Activated naive CD8-positive, alpha-beta T cell treated with anti-CD3 and anti-CD28 coated beads, Interleukin-2, amount 50 U/mL, for 16 hours (primary cell): ENCODE measurements around the gene EVC.
"Not testable (repeated sequence)": the region's sequence is repeated elsewhere in the genome, so short reads cannot be mapped to it uniquely, and the experiment has no call there.

Source experiments
- DNase-seq: peaks from one replicate; pipeline ENCODE4 v3.0.0-alpha.2; 2020; ENCODE audit warnings: low read depth, low spot score

EVC gene

DNA sequence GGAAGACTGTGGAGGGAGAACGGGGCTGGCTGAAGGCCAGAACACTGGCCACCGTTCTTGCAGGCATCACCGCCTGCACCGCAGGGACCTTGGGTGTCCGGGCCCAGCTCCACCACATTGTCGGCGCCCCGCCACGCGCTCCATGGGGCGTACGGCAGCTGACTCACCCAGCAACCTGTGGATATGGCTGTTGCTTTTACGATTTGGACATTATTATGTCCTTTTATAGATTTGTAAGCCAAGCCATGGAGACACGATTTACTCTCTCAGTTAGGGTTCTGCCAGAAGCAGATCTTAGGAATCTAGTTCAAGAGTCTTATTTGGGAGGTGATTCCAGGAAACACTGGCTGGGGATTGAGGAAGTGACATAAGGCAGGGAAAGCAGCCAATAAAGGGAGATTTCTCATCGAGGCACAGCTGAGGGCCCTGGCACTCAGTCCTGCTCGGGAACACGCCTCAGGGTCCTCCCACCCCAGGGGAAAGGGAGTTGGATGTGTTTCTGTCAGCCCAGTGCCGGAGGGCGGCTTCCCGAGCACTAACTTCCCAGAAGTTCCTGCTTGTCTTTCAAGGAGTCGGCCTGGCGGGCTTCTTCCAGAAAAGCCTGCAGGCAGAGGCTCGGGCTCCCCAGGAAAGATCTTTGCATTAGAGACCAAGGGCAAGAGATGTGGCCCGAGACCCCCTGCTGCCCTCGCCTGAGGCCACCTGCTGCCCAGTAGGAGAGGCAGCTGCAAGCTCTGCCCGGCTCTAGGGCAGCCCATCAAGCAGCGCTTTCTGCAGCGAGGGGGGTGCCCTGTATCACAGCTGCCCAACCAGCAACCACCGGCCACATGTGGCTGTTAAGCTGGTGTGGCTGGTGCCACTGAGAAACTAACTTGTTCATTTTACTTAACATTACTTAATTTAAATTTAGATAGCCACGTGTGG lies 129.0 kb downstream of the EVC start:
- no peak for DNase-seq

DNA sequence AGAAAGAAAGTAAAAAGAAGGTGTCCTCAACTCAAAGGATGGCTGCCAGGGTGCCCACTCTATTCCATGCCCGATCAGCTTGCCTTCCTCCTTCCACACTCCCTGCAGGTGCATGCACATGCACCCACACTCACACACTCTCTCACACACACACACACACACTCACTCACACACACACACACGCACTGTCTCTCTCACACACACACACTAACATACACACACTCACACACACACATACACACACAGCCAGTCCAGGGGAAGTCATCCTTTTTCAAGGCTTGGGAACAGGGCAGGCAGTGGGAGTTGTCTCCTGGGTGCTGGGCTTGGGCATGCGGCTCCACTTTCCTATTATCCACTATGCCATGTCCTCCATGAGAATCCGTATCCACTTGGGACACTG lies 131.5 kb downstream of the EVC start:
- DNase-seq: no peak

DNA sequence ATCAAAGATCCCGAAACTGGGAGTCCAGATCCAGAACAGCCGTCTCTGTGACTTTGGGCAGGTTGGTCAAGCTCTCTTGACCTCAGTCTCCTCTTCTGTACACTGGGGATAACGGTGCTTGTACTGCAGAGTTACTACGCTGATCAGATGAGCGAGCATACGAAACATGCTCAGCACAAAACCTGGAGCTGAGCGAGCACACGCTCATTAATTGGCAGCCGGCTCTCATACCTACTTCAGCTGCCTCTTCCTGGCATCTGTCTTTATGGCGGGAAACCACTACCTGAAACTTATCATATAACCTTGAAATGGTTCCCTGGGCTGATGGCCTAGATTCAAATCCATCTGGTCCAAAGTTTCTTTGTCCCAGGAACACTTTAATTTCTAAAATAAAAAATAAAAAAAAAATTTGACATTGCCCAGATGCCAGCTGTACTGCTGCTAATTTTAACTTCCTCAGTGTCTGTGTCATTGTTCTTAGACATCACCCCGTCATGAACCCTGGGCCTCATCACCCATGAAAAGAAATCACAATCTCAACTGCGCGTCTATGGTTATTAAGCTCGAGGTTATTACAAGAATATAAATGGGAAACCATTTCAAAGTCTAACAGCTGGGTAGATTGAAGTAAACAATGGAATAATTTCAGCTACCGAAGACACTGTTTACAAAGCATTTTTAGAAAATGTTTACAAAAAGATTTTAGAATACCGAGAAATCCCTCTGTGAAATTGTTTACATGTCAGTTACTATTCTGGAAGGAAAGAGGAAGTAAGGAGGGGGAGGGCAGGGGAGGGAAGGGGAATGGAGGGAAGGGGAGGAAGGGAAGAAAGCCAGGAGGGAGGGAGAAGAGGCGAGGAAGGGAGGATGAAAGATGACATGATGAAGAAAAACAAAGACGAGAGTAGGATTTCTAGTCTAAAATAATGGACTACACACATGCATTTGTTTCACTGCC lies 132.9 kb downstream of the EVC start:
- DNase-seq: no peak

DNA sequence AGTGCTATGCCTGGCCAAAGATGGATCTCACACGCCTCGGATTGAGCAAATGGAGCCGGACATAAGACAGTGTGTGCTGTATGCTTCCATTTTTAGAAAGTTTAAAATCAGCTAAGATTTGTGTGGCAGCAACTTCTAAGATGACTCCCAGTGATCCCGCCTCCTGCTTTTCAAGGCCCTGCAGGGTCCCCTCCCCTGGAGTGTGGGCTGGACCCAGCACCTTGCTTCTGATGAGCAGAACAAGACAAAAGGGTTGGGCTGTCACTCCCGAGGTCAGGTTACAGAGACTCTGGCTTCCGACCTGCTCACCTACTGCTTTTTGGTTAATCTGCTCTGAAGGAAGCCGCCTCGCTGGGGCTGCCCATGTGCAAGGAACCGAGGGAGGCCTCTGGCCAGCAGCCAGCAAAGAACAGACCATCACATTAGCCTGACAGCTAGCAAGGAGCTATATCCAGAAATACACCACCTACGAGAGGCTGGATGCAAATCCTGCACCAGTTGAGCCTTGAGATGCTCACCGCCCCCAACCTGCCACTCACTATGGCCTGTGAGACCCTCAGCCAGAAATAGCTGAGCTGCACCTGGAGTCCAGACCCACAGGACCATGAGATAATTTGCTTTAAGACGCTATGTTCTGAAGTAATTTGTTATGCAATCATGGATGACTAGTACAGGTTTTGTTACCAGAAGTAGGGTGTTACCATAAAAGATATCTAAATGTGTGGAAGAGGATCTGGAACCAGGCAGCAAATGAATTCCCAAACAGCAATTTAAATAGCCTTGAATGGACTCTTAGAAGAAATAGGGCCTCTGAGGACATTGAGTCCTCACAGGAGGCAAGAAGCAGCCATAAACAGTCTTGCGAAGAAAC lies 134.3 kb downstream of the EVC start:
- DNase-seq: no peak

DNA sequence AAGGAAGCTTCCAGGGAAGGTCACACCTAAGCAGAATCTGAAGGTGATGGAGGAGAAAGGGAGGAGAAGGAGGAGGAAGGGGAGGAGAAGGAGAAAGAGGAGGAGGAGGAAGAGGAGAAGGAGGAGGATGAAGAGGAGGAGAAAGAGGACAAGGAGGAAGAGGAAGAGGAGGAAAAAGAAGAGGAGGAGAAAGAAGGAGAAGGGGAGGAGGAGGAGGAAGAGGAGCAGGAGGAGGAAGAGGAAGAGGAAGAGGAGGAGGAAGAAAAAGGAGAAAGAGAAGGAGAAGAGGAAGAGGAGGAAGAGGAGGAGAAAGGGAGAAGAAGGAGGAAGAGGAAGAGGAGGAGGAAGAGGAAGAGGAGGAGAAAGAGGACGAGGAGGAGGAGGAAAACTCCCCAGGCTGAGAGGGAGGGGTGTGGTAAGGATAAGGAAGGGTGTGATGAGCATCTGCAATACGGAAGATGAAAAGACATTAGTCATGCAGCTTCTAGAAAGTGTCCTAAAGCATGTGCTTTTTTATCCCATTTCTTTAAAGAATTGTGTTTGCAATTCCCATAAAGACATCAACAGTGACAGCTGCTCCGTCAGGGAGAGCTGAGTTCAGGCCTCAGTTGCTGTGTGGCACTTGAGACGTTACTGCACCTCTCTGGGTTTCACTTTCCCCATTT lies 140.8 kb downstream of the EVC start:
- no peak for DNase-seq

DNA sequence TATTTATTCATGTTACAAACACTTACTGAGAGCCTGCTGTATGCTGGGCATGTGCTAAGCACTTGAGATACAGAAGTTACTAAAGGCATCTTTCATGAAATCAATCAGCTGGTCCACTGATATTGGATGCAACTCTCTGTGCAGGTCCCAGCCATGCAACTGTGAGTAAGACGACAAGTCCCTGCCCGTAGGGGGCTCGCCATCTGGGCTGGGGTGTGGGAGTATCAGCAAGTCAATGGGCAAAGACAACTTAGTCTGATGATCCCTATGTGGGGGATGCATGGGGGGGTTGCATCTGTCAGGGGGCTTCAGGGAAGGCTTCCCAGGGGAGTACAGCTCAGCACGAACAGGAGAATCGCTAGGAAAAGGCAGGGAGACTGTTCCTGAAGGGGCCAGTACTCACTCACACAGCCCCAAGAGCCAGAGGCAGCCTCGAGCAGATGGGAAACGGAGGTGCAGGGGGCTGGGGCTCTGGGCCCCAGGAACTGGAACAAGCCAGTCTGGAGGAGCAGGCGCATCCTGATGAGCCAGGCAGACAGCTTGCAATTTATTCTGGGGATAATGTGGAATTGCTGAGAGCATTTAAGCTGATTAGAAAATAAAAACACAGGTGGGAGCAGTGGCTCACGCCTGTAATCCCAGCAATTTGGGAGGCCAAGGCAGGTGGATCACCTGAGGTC lies 141.7 kb downstream of the EVC start:
- no peak for DNase-seq

DNA sequence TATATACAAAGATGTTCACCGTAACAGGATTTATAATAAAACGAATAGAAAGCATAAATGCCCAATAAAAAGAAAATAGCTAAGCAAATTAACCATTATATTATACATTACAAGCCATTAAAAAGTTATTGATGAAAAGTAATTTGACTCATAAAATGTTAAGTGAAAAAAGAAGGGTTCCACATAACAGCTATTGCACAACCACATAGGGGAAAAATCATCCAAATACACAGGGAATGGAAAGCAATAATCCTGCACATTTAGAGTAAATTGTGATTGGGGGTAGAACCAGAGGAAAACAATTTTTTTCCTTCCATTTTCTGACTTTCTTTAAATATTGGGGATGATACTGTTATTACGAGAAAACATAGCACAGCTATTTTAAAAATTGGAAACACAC lies 143.9 kb downstream of the EVC start:
- DNase-seq: no peak

DNA sequence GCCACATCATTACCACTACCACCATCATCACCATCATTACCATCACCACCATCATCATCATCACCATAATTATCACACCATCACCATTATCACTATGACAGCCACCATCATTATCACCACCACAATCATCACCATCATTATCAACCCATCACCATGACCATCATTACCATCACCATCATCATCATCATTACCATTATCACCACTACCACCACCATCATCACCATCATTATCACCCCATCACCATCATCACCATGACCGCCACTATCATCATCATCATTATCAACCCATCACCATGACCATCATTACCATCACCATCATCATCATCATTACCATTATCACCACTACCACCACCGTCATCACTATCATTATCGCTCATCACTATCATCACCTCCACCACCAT lies 145.4 kb downstream of the EVC start:
- DNase-seq: not testable (repeated sequence)

DNA sequence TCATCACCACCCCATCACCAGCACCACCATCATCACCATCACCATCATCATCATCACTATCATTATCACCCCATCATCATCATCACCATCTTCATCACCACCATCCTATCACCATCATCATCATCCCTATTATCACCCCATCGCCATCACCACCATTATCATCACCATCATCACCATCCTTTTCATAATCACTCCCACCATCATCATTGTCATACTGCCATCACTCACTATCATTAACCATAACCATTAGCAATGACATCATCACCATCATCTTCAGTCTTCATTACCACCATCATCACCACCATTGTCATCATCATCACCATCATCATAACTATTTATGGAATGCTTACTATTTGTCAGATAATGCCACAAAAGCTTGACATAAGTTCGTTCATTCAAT lies 146.2 kb downstream of the EVC start:
- no peak for DNase-seq

DNA sequence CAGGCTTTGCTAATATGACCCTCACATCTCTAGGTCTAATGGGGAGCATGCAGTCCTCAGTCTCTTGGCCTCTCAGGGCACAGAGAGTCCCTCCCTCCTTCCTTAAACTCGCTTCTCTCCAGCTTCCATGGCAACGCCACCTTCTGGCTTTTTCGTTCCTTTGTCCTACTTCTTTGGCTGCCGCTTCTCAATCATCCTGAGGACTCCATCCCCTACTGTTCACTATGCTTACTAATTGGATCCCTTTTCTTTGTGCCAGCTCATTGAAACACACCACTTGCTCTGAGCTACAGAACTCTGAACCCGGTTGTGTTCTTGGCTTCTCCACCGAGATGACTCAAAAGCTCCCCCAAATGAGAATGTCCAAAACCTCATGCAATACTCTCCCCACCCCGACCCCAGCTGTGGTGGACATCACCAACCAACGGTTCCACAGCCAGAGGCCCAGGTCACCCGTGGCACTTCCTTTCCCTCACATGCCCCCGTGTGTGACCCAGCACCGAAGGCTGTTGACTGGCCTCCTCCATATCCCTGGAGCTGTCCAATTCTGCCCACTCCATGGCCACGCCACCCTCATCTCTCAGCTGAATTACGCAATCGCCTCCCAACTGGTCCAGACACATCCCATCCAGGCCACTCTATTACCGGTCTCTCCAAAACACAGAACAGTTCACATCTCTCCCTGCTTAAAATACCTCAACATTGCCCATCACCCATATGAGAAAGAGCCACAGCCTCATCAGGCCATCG lies 147.2 kb downstream of the EVC start:
- no peak for DNase-seq

DNA sequence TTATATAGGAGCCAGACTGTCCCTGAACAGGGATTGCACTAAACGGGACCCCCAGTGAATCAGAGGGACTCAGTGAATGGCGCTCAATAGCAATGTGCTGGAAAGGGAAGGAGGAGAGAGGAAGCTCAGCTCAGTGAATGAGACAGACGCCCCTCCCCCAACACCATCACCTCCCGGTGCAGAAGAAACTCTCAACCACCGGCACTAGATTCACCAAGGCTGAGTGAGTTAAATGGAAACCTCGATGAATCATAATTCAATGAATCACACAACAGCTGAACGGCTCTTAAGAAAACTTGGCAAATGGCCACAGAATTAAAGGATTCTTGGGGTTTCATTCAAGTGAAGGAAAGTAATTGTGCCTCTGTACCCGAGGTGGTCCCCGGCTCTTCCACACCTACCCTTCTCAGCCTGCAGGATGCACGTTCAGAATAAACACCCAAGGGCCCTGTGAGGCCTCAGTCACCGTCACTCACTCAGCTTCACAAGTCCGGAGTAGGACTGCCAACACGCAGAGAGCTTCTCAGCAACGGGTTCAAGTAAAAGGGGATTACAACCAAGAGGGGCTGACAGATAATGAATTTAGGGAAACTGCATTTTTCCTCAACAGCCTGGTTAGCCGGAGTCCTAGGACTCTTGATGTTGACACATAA lies 152.6 kb downstream of the EVC start:
- no peak for DNase-seq
